Smooth muscle cell (in vitro differentiated cells): ENCODE measurements around the gene CHST15. TPM values are rescaled to one million over a fixed set of nuclear protein-coding genes. Genes with fewer than 3 reads are reported as not detected.

Experiments used
- DNase-seq: peaks from one replicate; lab custom pipeline; 2025; ENCODE audit not compliant: unreplicated experiment; lab: John Stamatoyannopoulos, UW
- H2AFZ ChIP-seq: fragments of 200-600 bp; sonication (generic); 2 replicates; pipeline ENCODE4 v1.6.0; 2016; ENCODE audit warnings: antibody characterized with exemption, low read depth, mild to moderate bottlenecking
- H3F3A ChIP-seq: fragments of 200-600 bp; sonication (generic); 2 replicates; pipeline ENCODE4 v1.6.0; 2017; ENCODE audit warnings: antibody characterized with exemption, low read depth
- H3K27ac ChIP-seq: fragments of 200-600 bp; sonication (generic); 2 replicates; pipeline ENCODE4 v1.5.1; 2016; ENCODE audit warnings: low read depth, mild to moderate bottlenecking
- H3K27me3 ChIP-seq: fragments of 200-600 bp; sonication (generic); 2 replicates; pipeline ENCODE4 v1.6.1; 2016; ENCODE audit warnings: low read depth, mild to moderate bottlenecking
- H3K36me3 ChIP-seq: fragments of 200-600 bp; sonication (generic); 2 replicates; pipeline ENCODE4 v1.5.1; 2016; ENCODE audit warnings: low read depth
- H3K4me1 ChIP-seq: fragments of 200-600 bp; sonication (generic); 2 replicates; pipeline ENCODE4 v1.5.1; 2016; ENCODE audit warnings: low read depth
- H3K4me2 ChIP-seq: fragments of 200-600 bp; sonication (generic); 2 replicates; pipeline ENCODE4 v1.6.0; 2016; ENCODE audit warnings: mild to moderate bottlenecking
- H3K4me3 ChIP-seq: fragments of 200-600 bp; sonication (generic); 2 replicates; pipeline ENCODE4 v1.5.1; 2016; ENCODE audit warnings: mild to moderate bottlenecking
- H3K79me2 ChIP-seq: fragments of 200-600 bp; sonication (generic); 2 replicates; pipeline ENCODE4 v1.6.0; 2016; ENCODE audit warnings: low read depth, mild to moderate bottlenecking
- H3K9ac ChIP-seq: fragments of 200-600 bp; sonication (generic); 2 replicates; pipeline ENCODE4 v1.6.0; 2016; ENCODE audit warnings: low read depth
- H3K9me3 ChIP-seq: fragments of 200-600 bp; sonication (generic); replicated peaks from 2 replicates; pipeline ENCODE4 v1.5.1; 2016; ENCODE audit warnings: low read depth
- H4K20me1 ChIP-seq: fragments of 200-600 bp; sonication (generic); 2 replicates; pipeline ENCODE4 v1.6.0; 2016; ENCODE audit warnings: low read depth
- CTCF ChIP-seq: fragments of 200-600 bp; sonication (generic); IDR thresholded peaks from 2 replicates; pipeline ENCODE4 v1.5.1; 2017; ENCODE audit warnings: borderline replicate concordance, mild to moderate bottlenecking, antibody characterized with exemption; ENCODE audit not compliant: insufficient read depth, poor library complexity, severe bottlenecking
- WGBS: methylation state at CpG from one replicate; pipeline ENCODE4 v1.1.7; 2016; ENCODE audit warnings: low lambda C conversion rate; 5-methylcytosine and 5-hydroxymethylcytosine counted together
- polyA plus RNA-seq: library from polyadenylated mRNA; unstranded; fragments of >200 nt; fragmentation: Nextera tagmentation; extraction: Ambion mirVana; gene quantifications from 2 replicates; pipeline ENCODE4 v1.2.1, GENCODE V29; 2016
- total RNA-seq: library from RNA; depleted of rRNA; stranded (reverse); fragments of >200 nt; gene quantifications from 2 replicates; pipeline ENCODE4 v1.2.3, GENCODE V29; 2014

The CHST15 gene
- total and polyA plus RNA-seq, 2 experiments from 2014 or later = 14.1 to 20.4 TPM

GRCh38 chr10:124005091-124005490 is 88.3 kb downstream of the CHST15 start:
- no peak overlapping the region for H3K4me2 ChIP-seq
- no peak for TF ChIP-seq CTCF
- no peak overlapping the region for H2AFZ ChIP-seq
- 87% methylated on average over 10 of the region's 10 CpGs for WGBS
- DNase-seq = no peak
- no peak overlapping the region for H3K4me3 ChIP-seq
- H3K9ac ChIP-seq = no peak overlapping the region
- H3F3A ChIP-seq = no peaks in the 10 kb centered on the region
- H3K27me3 ChIP-seq = no peaks in the 10 kb centered on the region
- no peaks in the 10 kb centered on the region for H3K4me1 ChIP-seq
- H4K20me1 ChIP-seq = no peaks in the 10 kb centered on the region
- no peaks in the 10 kb centered on the region for H3K9me3 ChIP-seq
- H3K79me2 ChIP-seq = no peaks in the 10 kb centered on the region
- H3K27ac ChIP-seq = no peak overlapping the region
- H3K36me3 ChIP-seq = no peaks in the 10 kb centered on the region

GRCh38 chr10:124004663-124005004 is 88.8 kb downstream of the CHST15 start:
- Histone ChIP-seq H3K9ac (no peak overlapping the region), H2AFZ (no peak overlapping the region)

GRCh38 chr10:124003871-124004662 is 89.3 kb downstream of the CHST15 start:
- Histone ChIP-seq H3K36me3 (no peaks in the 10 kb centered on the region), H3F3A (no peaks in the 10 kb centered on the region), H3K27ac (no peak overlapping the region), H2AFZ (no peak overlapping the region), H3K79me2 (no peaks in the 10 kb centered on the region), H4K20me1 (no peaks in the 10 kb centered on the region), H3K4me2 (no peak overlapping the region), H3K9me3 (no peaks in the 10 kb centered on the region), H3K4me1 (no peaks in the 10 kb centered on the region), H3K9ac (no peak overlapping the region), H3K4me3 (no peak overlapping the region), H3K27me3 (no peaks in the 10 kb centered on the region)
- no peak for DNase-seq
- 85% methylated on average over 11 of the region's 11 CpGs for WGBS
- no peak for TF ChIP-seq CTCF

More at GRCh38 chr10:124004663-124005004, 88.8 kb downstream of the CHST15 start:
- no peaks in the 10 kb centered on the region for H3K27me3 ChIP-seq
- H3K4me3 ChIP-seq = no peak overlapping the region
- no peak for TF ChIP-seq CTCF
- H3K36me3 ChIP-seq = no peaks in the 10 kb centered on the region
- H3K9me3 ChIP-seq = no peaks in the 10 kb centered on the region
- no peak for DNase-seq
- H3K27ac ChIP-seq = no peak overlapping the region
- H3K79me2 ChIP-seq = no peaks in the 10 kb centered on the region
- no peaks in the 10 kb centered on the region for H3K4me1 ChIP-seq
- no peaks in the 10 kb centered on the region for H4K20me1 ChIP-seq
- 94% methylated on average over 2 of the region's 2 CpGs for WGBS
- no peaks in the 10 kb centered on the region for H3F3A ChIP-seq
- no peak overlapping the region for H3K4me2 ChIP-seq

GRCh38 chr10:124003481-124003870 is 89.9 kb downstream of the CHST15 start:
- Histone ChIP-seq H3K4me3 (no peak overlapping the region), H3K4me2 (no peak overlapping the region), H3F3A (no peaks in the 10 kb centered on the region), H3K4me1 (no peaks in the 10 kb centered on the region), H3K79me2 (no peaks in the 10 kb centered on the region), H3K27ac (no peak overlapping the region), H4K20me1 (no peaks in the 10 kb centered on the region), H3K9me3 (no peaks in the 10 kb centered on the region), H3K9ac (no peak overlapping the region), H3K36me3 (no peaks in the 10 kb centered on the region), H2AFZ (no peak overlapping the region), H3K27me3 (no peaks in the 10 kb centered on the region)
- WGBS = 87% methylated on average over 4 of the region's 4 CpGs
- TF ChIP-seq CTCF = no peak
- no peak for DNase-seq
